Activated T-cell treated with anti-CD3 and anti-CD28 coated beads, Interleukin-2, amount 50 U/mL, for 24 hours (primary cell): Measurements from ENCODE around the gene POU5F1.
"Not testable (repeated sequence)": the region's sequence is repeated elsewhere in the genome, so short reads cannot be mapped to it uniquely, and the experiment has no call there.

Source experiments
- DNase-seq: peaks from one replicate; pipeline ENCODE4 v3.0.0-alpha.2; 2020
- H3K27ac Mint-ChIP-seq: 2 replicates; pipeline ENCODE4 v1.8.0; 2020; ENCODE audit warnings: mild to moderate bottlenecking, mixed read lengths
- H3K27me3 Mint-ChIP-seq: 2 replicates; pipeline ENCODE4 v1.8.0; 2020; ENCODE audit warnings: mixed read lengths
- H3K36me3 Mint-ChIP-seq: 2 replicates; pipeline ENCODE4 v1.8.0; 2020; ENCODE audit warnings: low read depth, mixed read lengths
- H3K4me1 Mint-ChIP-seq: 2 replicates; pipeline ENCODE4 v1.8.0; 2020; ENCODE audit warnings: low read depth, mixed read lengths
- H3K4me3 Mint-ChIP-seq: 2 replicates; pipeline ENCODE4 v1.8.0; 2020; ENCODE audit warnings: mild to moderate bottlenecking, moderate library complexity, mixed read lengths
- H3K9me3 Mint-ChIP-seq: 2 replicates; pipeline ENCODE4 v1.8.0; 2020; ENCODE audit warnings: mixed read lengths

POU5F1 gene

GRCh38 chr6:31196251-31197022, 26.0 kb upstream of the POU5F1 start:
- not testable (repeated sequence) for DNase-seq
- peaks cover 48% of the 10 kb centered on the region for H3K4me1 Mint-ChIP-seq
- peak overlapping the region; percentile 97 for H3K27ac Mint-ChIP-seq

GRCh38 chr6:31195308-31195979, 25.0 kb upstream of the POU5F1 start:
- not testable (repeated sequence) for DNase-seq, H3K36me3 Mint-ChIP-seq, H3K27me3 Mint-ChIP-seq, H3K27ac Mint-ChIP-seq, H3K9me3 Mint-ChIP-seq, H3K4me3 Mint-ChIP-seq
- H3K4me1 Mint-ChIP-seq, result peaks cover 41% of the 10 kb centered on the region

More at GRCh38 chr6:31196251-31197022, 26.0 kb upstream of the POU5F1 start:
- H3K4me3 Mint-ChIP-seq, result peak overlapping the region; percentile 85
- not testable (repeated sequence) for H3K27me3 Mint-ChIP-seq, H3K9me3 Mint-ChIP-seq
- peaks cover 14% of the 10 kb centered on the region for H3K36me3 Mint-ChIP-seq

GRCh38 chr6:31194061-31194834, 23.8 kb upstream of the POU5F1 start:
- no peaks in the 10 kb centered on the region for H3K9me3 Mint-ChIP-seq
- H3K4me1 Mint-ChIP-seq, result peaks cover 30% of the 10 kb centered on the region
- DNase-seq, result no peak
- no peaks in the 10 kb centered on the region for H3K27me3 Mint-ChIP-seq
- peaks cover 5% of the 10 kb centered on the region for H3K36me3 Mint-ChIP-seq
- peak overlapping the region; percentile 63 for H3K27ac Mint-ChIP-seq
- no peak overlapping the region for H3K4me3 Mint-ChIP-seq

- no peak overlapping the region for H3K4me3 Mint-ChIP-seq
- no peaks in the 10 kb centered on the region for H3K9me3 Mint-ChIP-seq
- H3K27ac Mint-ChIP-seq, result no peak overlapping the region
- DNase-seq, result no peak
- peaks cover 5% of the 10 kb centered on the region for H3K36me3 Mint-ChIP-seq
- H3K4me1 Mint-ChIP-seq, result peaks cover 23% of the 10 kb centered on the region
- H3K27me3 Mint-ChIP-seq, result no peaks in the 10 kb centered on the region
Measured at GRCh38 chr6:31193206-31193605, 22.7 kb upstream of the POU5F1 start.

- H3K27me3 Mint-ChIP-seq, H3K27ac Mint-ChIP-seq, H3K9me3 Mint-ChIP-seq, H3K36me3 Mint-ChIP-seq, H3K4me3 Mint-ChIP-seq: not testable (repeated sequence)
- peak; percentile 71 for DNase-seq
- peaks cover 19% of the 10 kb centered on the region for H3K4me1 Mint-ChIP-seq
Measured at GRCh38 chr6:31192431-31193105, 22.1 kb upstream of the POU5F1 start.

GRCh38 chr6:31190488-31190887, 20.0 kb upstream of the POU5F1 start:
- H3K9me3 Mint-ChIP-seq, result no peaks in the 10 kb centered on the region
- peaks cover 8% of the 10 kb centered on the region for H3K4me1 Mint-ChIP-seq
- no peak overlapping the region for H3K4me3 Mint-ChIP-seq
- H3K27me3 Mint-ChIP-seq, result no peaks in the 10 kb centered on the region
- no peaks in the 10 kb centered on the region for H3K36me3 Mint-ChIP-seq
- no peak for DNase-seq
- H3K27ac Mint-ChIP-seq, result no peak overlapping the region

GRCh38 chr6:31189223-31189622, 18.7 kb upstream of the POU5F1 start:
- not testable (repeated sequence) for H3K9me3 Mint-ChIP-seq

GRCh38 chr6:31187780-31188194, 17.3 kb upstream of the POU5F1 start:
- no peak for DNase-seq
- Mint-ChIP-seq H3K27ac (no peak overlapping the region), H3K4me1 (peaks cover 4% of the 10 kb centered on the region), H3K36me3 (no peaks in the 10 kb centered on the region), H3K4me3 (no peak overlapping the region), H3K9me3 (no peaks in the 10 kb centered on the region), H3K27me3 (no peaks in the 10 kb centered on the region)

More at GRCh38 chr6:31189223-31189622, 18.7 kb upstream of the POU5F1 start:
- not testable (repeated sequence) for H3K27ac Mint-ChIP-seq, DNase-seq, H3K4me1 Mint-ChIP-seq, H3K36me3 Mint-ChIP-seq, H3K4me3 Mint-ChIP-seq, H3K27me3 Mint-ChIP-seq

- Mint-ChIP-seq H3K36me3 (no peaks in the 10 kb centered on the region), H3K27me3 (no peaks in the 10 kb centered on the region), H3K4me3 (no peak overlapping the region), H3K4me1 (peaks cover 4% of the 10 kb centered on the region), H3K9me3 (no peaks in the 10 kb centered on the region), H3K27ac (peak overlapping the region; percentile 22)
- DNase-seq, result no peak
Measured at GRCh38 chr6:31186052-31186734, 15.7 kb upstream of the POU5F1 start.

GRCh38 chr6:31185695-31186051, 15.2 kb upstream of the POU5F1 start:
- H3K27ac Mint-ChIP-seq, DNase-seq, H3K4me3 Mint-ChIP-seq, H3K36me3 Mint-ChIP-seq, H3K9me3 Mint-ChIP-seq, H3K4me1 Mint-ChIP-seq, H3K27me3 Mint-ChIP-seq: not testable (repeated sequence)

- not testable (repeated sequence) for H3K36me3 Mint-ChIP-seq, H3K27ac Mint-ChIP-seq, H3K4me1 Mint-ChIP-seq, DNase-seq, H3K27me3 Mint-ChIP-seq, H3K9me3 Mint-ChIP-seq, H3K4me3 Mint-ChIP-seq
Measured at GRCh38 chr6:31183859-31184258, 13.4 kb upstream of the POU5F1 start.

- DNase-seq, H3K27me3 Mint-ChIP-seq, H3K9me3 Mint-ChIP-seq, H3K27ac Mint-ChIP-seq, H3K4me3 Mint-ChIP-seq, H3K36me3 Mint-ChIP-seq: not testable (repeated sequence)
- peaks cover 12% of the 10 kb centered on the region for H3K4me1 Mint-ChIP-seq
Measured at GRCh38 chr6:31183287-31183686, 12.8 kb upstream of the POU5F1 start.

GRCh38 chr6:31180500-31180899, 10.0 kb upstream of the POU5F1 start:
- peak overlapping the region; percentile 59 for H3K27ac Mint-ChIP-seq

GRCh38 chr6:31179896-31180295, 9.4 kb upstream of the POU5F1 start:
- Mint-ChIP-seq H3K27ac (no peak overlapping the region), H3K36me3 (no peaks in the 10 kb centered on the region), H3K27me3 (no peaks in the 10 kb centered on the region), H3K9me3 (no peaks in the 10 kb centered on the region), H3K4me3 (peak overlapping the region; percentile 71), H3K4me1 (peaks cover 11% of the 10 kb centered on the region)
- DNase-seq, result no peak

More at GRCh38 chr6:31180500-31180899, 10.0 kb upstream of the POU5F1 start:
- Mint-ChIP-seq H3K36me3 (no peaks in the 10 kb centered on the region), H3K4me1 (peaks cover 11% of the 10 kb centered on the region), H3K9me3 (no peaks in the 10 kb centered on the region), H3K27me3 (no peaks in the 10 kb centered on the region), H3K4me3 (peak overlapping the region; percentile 71)
- DNase-seq, result peak; percentile 65
